ENCODE results near the gene IGF2BP1.
"Not testable (repeated sequence)": the region's sequence is repeated elsewhere in the genome, so short reads cannot be mapped to it uniquely, and the experiment has no call there.

Gene IGF2BP1

GRCh38 chr17:49024523-49024922 is 27.3 kb downstream of the IGF2BP1 start:
- no peak overlapping the region for H3K14ac ChIP-seq (ENCODE audit: low read length)
- no CpG with 5 or more reads among the region's 3 CpGs for WGBS, 2 donors (ENCODE audit: extremely low coverage in 2 of 2, insufficient read length in 2 of 2, insufficient replicate concordance in 1 of 2)

GRCh38 chr17:49026447-49026846 is 29.3 kb downstream of the IGF2BP1 start:
- H2BK12ac ChIP-seq (ENCODE audit: low read length); H3K18ac ChIP-seq (ENCODE audit: low read length); H3K27me3 ChIP-seq (ENCODE audit: control insufficient read depth in 3 of 3, insufficient read depth in 3 of 3, low read depth in 1 of 3, low read length in 3 of 3); H2AK5ac ChIP-seq (ENCODE audit: low read depth, low read length); H2BK15ac ChIP-seq (ENCODE audit: low read length); H2BK5ac ChIP-seq (ENCODE audit: low read length); H4K8ac ChIP-seq (ENCODE audit: low read depth, low read length); H2AFZ ChIP-seq (ENCODE audit: low read length); H3K79me1 ChIP-seq (ENCODE audit: low read depth, low read length); H3K14ac ChIP-seq (ENCODE audit: low read length); H3K9me3 ChIP-seq (replicated peaks in 1 of 2; ENCODE audit: control insufficient read depth in 2 of 2, insufficient read depth in 1 of 2, low read depth in 1 of 2, low read length in 2 of 2); H2BK120ac ChIP-seq (ENCODE audit: low read depth, low read length); H3K4ac ChIP-seq (ENCODE audit: low read length); H4K91ac ChIP-seq (ENCODE audit: low read depth, low read length, poor library complexity); H3K23ac ChIP-seq (ENCODE audit: low read depth, low read length, poor library complexity); DNase-seq (ENCODE audit: low spot score); H3K4me2 ChIP-seq (ENCODE audit: insufficient read depth, low read length, poor library complexity, severe bottlenecking); H3K27ac ChIP-seq (replicated peaks; ENCODE audit: low read length); H3K9ac ChIP-seq (ENCODE audit: low read depth, low read length, poor library complexity); H3K4me3 ChIP-seq (ENCODE audit: low read length in 2 of 2): not testable (repeated sequence)
- Histone ChIP-seq H3K36me3 (replicated peaks in 1 of 2; ENCODE audit: control insufficient read depth in 2 of 2, insufficient read depth in 2 of 2, low read length in 2 of 2) (peaks cover 24 to 94% of the 10 kb centered on the region in 2 donors), H3K4me1 (ENCODE audit: control insufficient read depth in 2 of 2, insufficient read depth in 1 of 2, low read depth in 1 of 2, low read length in 2 of 2) (peaks cover 15% of the 10 kb centered on the region in 2 donors)
- WGBS, 2 donors (ENCODE audit: extremely low coverage in 2 of 2, insufficient read length in 2 of 2, insufficient replicate concordance in 1 of 2): no CpG with 5 or more reads among the region's 4 CpGs

More at GRCh38 chr17:49024523-49024922, 27.3 kb downstream of the IGF2BP1 start:
- H3K18ac ChIP-seq (ENCODE audit: low read length): no peak overlapping the region
- peaks cover 19 to 87% of the 10 kb centered on the region in 2 donors for H3K36me3 ChIP-seq (replicated peaks in 1 of 2; ENCODE audit: control insufficient read depth in 2 of 2, insufficient read depth in 2 of 2, low read length in 2 of 2)
- no peaks in the 10 kb centered on the region for H3K79me1 ChIP-seq (ENCODE audit: low read depth, low read length)
- H3K23ac ChIP-seq (ENCODE audit: low read depth, low read length, poor library complexity): no peak overlapping the region
- H2BK15ac ChIP-seq (ENCODE audit: low read length): no peak overlapping the region
- H3K9ac ChIP-seq (ENCODE audit: low read depth, low read length, poor library complexity): no peak overlapping the region
- no peak overlapping the region for H2BK12ac ChIP-seq (ENCODE audit: low read length)
- H4K8ac ChIP-seq (ENCODE audit: low read depth, low read length): no peak overlapping the region
- H3K4ac ChIP-seq (ENCODE audit: low read length): no peak overlapping the region
- no peak overlapping the region for H4K91ac ChIP-seq (ENCODE audit: low read depth, low read length, poor library complexity)
- no peak overlapping the region for H2BK5ac ChIP-seq (ENCODE audit: low read length)
- H3K27ac ChIP-seq (replicated peaks; ENCODE audit: low read length): no peak overlapping the region
- no peaks in the 10 kb centered on the region for H3K27me3 ChIP-seq (ENCODE audit: control insufficient read depth in 3 of 3, insufficient read depth in 3 of 3, low read depth in 1 of 3, low read length in 3 of 3)
- H3K4me2 ChIP-seq (ENCODE audit: insufficient read depth, low read length, poor library complexity, severe bottlenecking): no peak overlapping the region
- H2AFZ ChIP-seq (ENCODE audit: low read length): no peak overlapping the region
- H3K9me3 ChIP-seq (replicated peaks in 1 of 2; ENCODE audit: control insufficient read depth in 2 of 2, insufficient read depth in 1 of 2, low read depth in 1 of 2, low read length in 2 of 2): no peaks in the 10 kb centered on the region
- H2AK5ac ChIP-seq (ENCODE audit: low read depth, low read length): no peak overlapping the region
- peaks cover 24 to 26% of the 10 kb centered on the region in 2 donors for H3K4me1 ChIP-seq (ENCODE audit: control insufficient read depth in 2 of 2, insufficient read depth in 1 of 2, low read depth in 1 of 2, low read length in 2 of 2)
- no peak for DNase-seq (ENCODE audit: low spot score)
- no peak overlapping the region for H3K4me3 ChIP-seq (ENCODE audit: low read length in 2 of 2)
- H2BK120ac ChIP-seq (ENCODE audit: low read depth, low read length): no peak overlapping the region

- no CpG with 5 or more reads among the region's 1 CpG for WGBS, 2 donors (ENCODE audit: extremely low coverage in 2 of 2, insufficient read length in 2 of 2, insufficient replicate concordance in 1 of 2)
- H3K18ac ChIP-seq (ENCODE audit: low read length): no peak overlapping the region
- peaks cover 4 to 5% of the 10 kb centered on the region in 2 donors for H3K4me1 ChIP-seq (ENCODE audit: control insufficient read depth in 2 of 2, insufficient read depth in 1 of 2, low read depth in 1 of 2, low read length in 2 of 2)
These were observed 31.1 kb downstream of the IGF2BP1 start for GRCh38 chr17:49028271-49028670.

GRCh38 chr17:49029801-49030200 is 32.6 kb downstream of the IGF2BP1 start:
- H2AFZ ChIP-seq (ENCODE audit: low read length): no peak overlapping the region
- no peak overlapping the region for H3K18ac ChIP-seq (ENCODE audit: low read length)
- H2BK12ac ChIP-seq (ENCODE audit: low read length): no peak overlapping the region
- H3K4ac ChIP-seq (ENCODE audit: low read length): no peak overlapping the region
- no peak overlapping the region for H3K27ac ChIP-seq (replicated peaks; ENCODE audit: low read length)
- no peak overlapping the region for H3K9ac ChIP-seq (ENCODE audit: low read depth, low read length, poor library complexity)
- no peak overlapping the region for H4K8ac ChIP-seq (ENCODE audit: low read depth, low read length)
- H3K4me3 ChIP-seq (ENCODE audit: low read length in 2 of 2): no peak overlapping the region
- H2BK15ac ChIP-seq (ENCODE audit: low read length): no peak overlapping the region
- no peak overlapping the region for H2BK120ac ChIP-seq (ENCODE audit: low read depth, low read length)
- H3K36me3 ChIP-seq (replicated peaks in 1 of 2; ENCODE audit: control insufficient read depth in 2 of 2, insufficient read depth in 2 of 2, low read length in 2 of 2): peaks cover 30 to 95% of the 10 kb centered on the region in 2 donors
- H3K27me3 ChIP-seq (ENCODE audit: control insufficient read depth in 3 of 3, insufficient read depth in 3 of 3, low read depth in 1 of 3, low read length in 3 of 3): no peaks in the 10 kb centered on the region
- no peaks in the 10 kb centered on the region for H3K9me3 ChIP-seq (replicated peaks in 1 of 2; ENCODE audit: control insufficient read depth in 2 of 2, insufficient read depth in 1 of 2, low read depth in 1 of 2, low read length in 2 of 2)
- no peak overlapping the region for H3K14ac ChIP-seq (ENCODE audit: low read length)
- H2BK5ac ChIP-seq (ENCODE audit: low read length): no peak overlapping the region
- no CpG with 5 or more reads among the region's 3 CpGs for WGBS, 2 donors (ENCODE audit: extremely low coverage in 2 of 2, insufficient read length in 2 of 2, insufficient replicate concordance in 1 of 2)
- no peak for DNase-seq (ENCODE audit: low spot score)
- H2AK5ac ChIP-seq (ENCODE audit: low read depth, low read length): no peak overlapping the region
- no peak overlapping the region for H3K4me2 ChIP-seq (ENCODE audit: insufficient read depth, low read length, poor library complexity, severe bottlenecking)
- no peak overlapping the region for H3K23ac ChIP-seq (ENCODE audit: low read depth, low read length, poor library complexity)
- H3K79me1 ChIP-seq (ENCODE audit: low read depth, low read length): peaks cover 2% of the 10 kb centered on the region
- H3K4me1 ChIP-seq (ENCODE audit: control insufficient read depth in 2 of 2, insufficient read depth in 1 of 2, low read depth in 1 of 2, low read length in 2 of 2): peaks cover 0 to 5% of the 10 kb centered on the region in 2 donors
- no peak overlapping the region for H4K91ac ChIP-seq (ENCODE audit: low read depth, low read length, poor library complexity)

More at GRCh38 chr17:49028271-49028670, 31.1 kb downstream of the IGF2BP1 start:
- no peak overlapping the region for H2BK15ac ChIP-seq (ENCODE audit: low read length)
- no peak overlapping the region for H2BK12ac ChIP-seq (ENCODE audit: low read length)
- no peak overlapping the region for H3K4ac ChIP-seq (ENCODE audit: low read length)
- H3K9me3 ChIP-seq (replicated peaks in 1 of 2; ENCODE audit: control insufficient read depth in 2 of 2, insufficient read depth in 1 of 2, low read depth in 1 of 2, low read length in 2 of 2): no peaks in the 10 kb centered on the region
- H3K36me3 ChIP-seq (replicated peaks in 1 of 2; ENCODE audit: control insufficient read depth in 2 of 2, insufficient read depth in 2 of 2, low read length in 2 of 2): peaks cover 28 to 95% of the 10 kb centered on the region in 2 donors
- no peak overlapping the region for H2BK5ac ChIP-seq (ENCODE audit: low read length)
- no peak overlapping the region for H3K9ac ChIP-seq (ENCODE audit: low read depth, low read length, poor library complexity)
- H4K91ac ChIP-seq (ENCODE audit: low read depth, low read length, poor library complexity): no peak overlapping the region
- DNase-seq (ENCODE audit: low spot score): no peak
- H3K79me1 ChIP-seq (ENCODE audit: low read depth, low read length): peaks cover 2% of the 10 kb centered on the region
- H3K14ac ChIP-seq (ENCODE audit: low read length): no peak overlapping the region
- no peak overlapping the region for H2AFZ ChIP-seq (ENCODE audit: low read length)
- H4K8ac ChIP-seq (ENCODE audit: low read depth, low read length): no peak overlapping the region
- no peak overlapping the region for H3K23ac ChIP-seq (ENCODE audit: low read depth, low read length, poor library complexity)
- H2BK120ac ChIP-seq (ENCODE audit: low read depth, low read length): no peak overlapping the region
- H3K27ac ChIP-seq (replicated peaks; ENCODE audit: low read length): no peak overlapping the region
- no peak overlapping the region for H2AK5ac ChIP-seq (ENCODE audit: low read depth, low read length)
- no peak overlapping the region for H3K4me2 ChIP-seq (ENCODE audit: insufficient read depth, low read length, poor library complexity, severe bottlenecking)
- H3K27me3 ChIP-seq (ENCODE audit: control insufficient read depth in 3 of 3, insufficient read depth in 3 of 3, low read depth in 1 of 3, low read length in 3 of 3): no peaks in the 10 kb centered on the region
- H3K4me3 ChIP-seq (ENCODE audit: low read length in 2 of 2): no peak overlapping the region
